NCI-H128 (cell line): ENCODE data around the gene CCL16.
"Not testable (repeated sequence)": the region's sequence is repeated elsewhere in the genome, so short reads cannot be mapped to it uniquely, and the experiment has no call there.

Experiments
- DNase-seq: peaks from one replicate; lab custom pipeline; 2025; ENCODE audit not compliant: unreplicated experiment; lab: John Stamatoyannopoulos, UW

The CCL16 gene

GRCh38 chr17:35942588-35943186 is 38.6 kb downstream of the CCL16 start:
- no peak for DNase-seq

- not testable (repeated sequence) for DNase-seq
Observed at GRCh38 chr17:35938492-35938891, 42.8 kb downstream of the CCL16 start.

DNA sequence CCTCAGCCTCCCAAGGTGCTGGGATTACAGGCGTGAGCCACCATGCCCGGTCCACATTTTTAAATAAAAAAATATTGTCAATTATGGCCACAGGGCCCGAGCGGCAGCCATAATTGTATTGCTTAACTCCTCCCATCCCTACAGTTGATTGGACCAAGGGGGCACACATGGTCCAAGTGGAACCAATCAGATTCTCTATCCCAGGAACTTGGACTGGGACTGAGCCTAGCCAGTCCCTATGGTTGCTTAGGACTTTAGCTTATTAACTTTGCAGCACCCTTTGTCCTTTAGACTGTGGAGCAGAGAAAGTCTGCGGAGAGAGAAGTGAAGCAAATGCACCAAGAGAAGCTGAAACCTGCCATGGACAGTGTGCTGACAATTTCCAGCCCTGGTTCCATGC is 45.2 kb downstream of the CCL16 start:
- no peak for DNase-seq

- no peak for DNase-seq
Observed at GRCh38 chr17:35934760-35935159, 46.5 kb downstream of the CCL16 start.

- DNase-seq: no peak
Observed at GRCh38 chr17:35932586-35932985, 48.7 kb downstream of the CCL16 start.

GRCh38 chr17:35931794-35932425 is 49.4 kb downstream of the CCL16 start:
- DNase-seq: no peak

- peak; percentile 51 for DNase-seq
Observed at GRCh38 chr17:35930211-35931065, 50.9 kb downstream of the CCL16 start, which contains the start of gene RDM1. Gene RDM1 (minus strand): TSS chr17:35930773. CDS start chr17:35930727, 46 bp downstream.

DNA sequence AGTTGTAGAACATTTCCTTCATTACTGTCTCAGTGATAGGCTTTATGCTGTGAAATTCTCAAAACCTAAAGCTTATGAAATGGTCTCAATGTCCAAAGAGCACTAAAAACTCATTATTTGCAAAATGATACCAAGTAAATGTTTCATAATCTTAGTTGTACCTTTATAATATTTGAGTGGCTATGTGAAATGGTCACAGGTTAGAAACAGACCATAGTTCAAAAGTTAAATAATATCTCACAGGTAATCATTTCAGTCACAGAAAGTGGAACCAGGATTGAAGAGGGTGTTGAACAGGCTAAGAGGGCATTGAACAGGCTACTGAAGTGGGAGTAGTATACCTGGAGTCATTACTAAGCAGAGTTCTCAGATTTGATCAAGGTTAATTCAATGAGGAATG is 53.6 kb downstream of the CCL16 start:
- no peak for DNase-seq
